Endothelial cell (in vitro differentiated cells): Measurements from ENCODE around the gene ZBTB34. TPM values are rescaled to one million over a fixed set of nuclear protein-coding genes. Genes with fewer than 3 reads are reported as not detected.

Source experiments
- DNase-seq: peaks from one replicate; pipeline ENCODE4 v3.0.0; 2021; ENCODE audit warnings: low spot score
- H3K27ac Mint-ChIP-seq: one replicate; pipeline ENCODE4 v1.8.0; 2021; ENCODE audit warnings: mixed read lengths, inconsistent platforms; ENCODE audit not compliant: unreplicated experiment
- H3K27me3 Mint-ChIP-seq: one replicate; pipeline ENCODE4 v1.8.0; 2021; ENCODE audit warnings: mild to moderate bottlenecking, moderate library complexity, mixed read lengths, inconsistent platforms; ENCODE audit not compliant: unreplicated experiment
- H3K36me3 Mint-ChIP-seq: one replicate; pipeline ENCODE4 v1.8.0; 2021; ENCODE audit warnings: mild to moderate bottlenecking, low read depth, mixed read lengths, inconsistent platforms; ENCODE audit not compliant: unreplicated experiment
- H3K4me1 Mint-ChIP-seq: one replicate; pipeline ENCODE4 v1.8.0; 2021; ENCODE audit warnings: mild to moderate bottlenecking, mixed read lengths, inconsistent platforms; ENCODE audit not compliant: unreplicated experiment
- H3K4me3 Mint-ChIP-seq: one replicate; pipeline ENCODE4 v1.8.0; 2021; ENCODE audit warnings: mild to moderate bottlenecking, mixed read lengths, inconsistent platforms; ENCODE audit not compliant: unreplicated experiment
- H3K9me3 Mint-ChIP-seq: one replicate; pipeline ENCODE4 v1.8.0; 2021; ENCODE audit warnings: mixed read lengths, inconsistent platforms; ENCODE audit not compliant: unreplicated experiment
- CTCF ChIP-seq: fragments of 200-600 bp; sonication (generic); IDR thresholded peaks from one replicate; pipeline ENCODE4 v1.5.0; 2021; ENCODE audit warnings: antibody characterized with exemption; ENCODE audit not compliant: unreplicated experiment
- total RNA-seq: library from RNA; stranded (reverse); fragmentation: NEBNext Ultra II Directional; extraction: Animal tissue kit (Norgen Biotek cat#: 25700); gene quantifications from one replicate; pipeline ENCODE4 v1.2.1, GENCODE V29; 2021; ENCODE audit not compliant: unreplicated experiment

ZBTB34 gene
- total RNA-seq, 1 donor from 2014 or later: 22.9 TPM

GRCh38 chr9:126932871-126933321 is 72.5 kb downstream of the ZBTB34 start:
- Mint-ChIP-seq H3K36me3 (no peaks in the 10 kb centered on the region), H3K27me3 (peaks cover 2% of the 10 kb centered on the region), H3K9me3 (no peaks in the 10 kb centered on the region), H3K27ac (peak overlapping the region; percentile 48), H3K4me3 (no peak overlapping the region), H3K4me1 (peaks cover 8% of the 10 kb centered on the region)
- TF ChIP-seq CTCF: peak; percentile 7
- DNase-seq: no peak

GRCh38 chr9:126933334-126933980 is 73.0 kb downstream of the ZBTB34 start:
- peaks cover 2% of the 10 kb centered on the region for H3K27me3 Mint-ChIP-seq
- no peak for DNase-seq
- no peak overlapping the region for H3K27ac Mint-ChIP-seq
- no peak overlapping the region for H3K4me3 Mint-ChIP-seq
- no peaks in the 10 kb centered on the region for H3K36me3 Mint-ChIP-seq
- TF ChIP-seq CTCF: no peak
- H3K4me1 Mint-ChIP-seq: peaks cover 8% of the 10 kb centered on the region
- H3K9me3 Mint-ChIP-seq: no peaks in the 10 kb centered on the region

GRCh38 chr9:126934441-126934840 is 74.0 kb downstream of the ZBTB34 start:
- H3K27me3 Mint-ChIP-seq: peaks cover 2% of the 10 kb centered on the region
- peaks cover 8% of the 10 kb centered on the region for H3K4me1 Mint-ChIP-seq
- no peak overlapping the region for H3K27ac Mint-ChIP-seq
- H3K4me3 Mint-ChIP-seq: no peak overlapping the region
- no peaks in the 10 kb centered on the region for H3K36me3 Mint-ChIP-seq
- DNase-seq: no peak
- H3K9me3 Mint-ChIP-seq: no peaks in the 10 kb centered on the region
- no peak for TF ChIP-seq CTCF

Other genes with a start within 250 kb of the ZBTB34 start
- gene LMX1B, start 246.7 kb upstream of the ZBTB34 start, total RNA-seq: 0.26 TPM
- gene ZBTB43, start 55.6 kb upstream of the ZBTB34 start, total RNA-seq: 16.7 TPM
- 6.4 TPM for gene RALGPS1, start 54.1 kb downstream of the ZBTB34 start, total RNA-seq